Measurements from ENCODE around the gene MMADHC.

The MMADHC gene

DNA sequence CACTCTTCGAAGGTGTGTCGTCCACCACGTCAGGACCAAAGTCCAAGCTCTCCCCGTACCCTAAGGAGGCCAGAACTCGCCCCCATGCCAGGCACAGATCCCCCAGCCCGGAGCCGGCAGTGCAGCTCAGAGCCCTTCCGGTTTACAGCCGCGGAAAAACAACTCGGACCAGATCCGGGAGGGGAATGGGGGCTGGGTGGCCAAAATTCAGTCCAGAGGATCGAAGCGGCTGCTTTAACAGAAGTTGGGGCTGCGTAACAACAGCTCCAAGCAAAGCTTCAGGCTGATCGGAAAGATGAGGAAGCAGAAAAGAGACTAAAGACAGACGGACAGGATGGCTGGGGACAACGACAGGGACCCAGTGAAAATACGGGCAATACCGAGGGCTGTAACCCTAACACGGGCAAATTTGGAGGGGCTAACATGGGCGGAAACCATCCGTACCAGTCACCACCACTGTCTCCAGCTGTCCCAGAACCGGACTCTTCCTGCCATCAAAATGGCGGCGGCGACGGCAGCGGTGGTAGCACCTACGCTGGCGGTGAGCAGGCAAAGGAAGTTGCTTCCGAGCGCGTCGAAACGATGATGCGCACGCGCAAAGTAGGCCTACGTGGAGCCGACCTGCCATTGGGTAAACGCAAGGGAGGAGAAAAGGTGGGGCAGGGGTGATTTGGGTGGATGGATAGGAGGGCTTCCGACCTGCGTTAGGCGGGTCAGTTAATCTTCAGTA lies at the start of gene MMADHC:
TSS of gene MMADHC (minus strand) at position 556 of the 730 bp plus-strand sequence. CDS start 678 bp downstream, outside the sequence.
- DNase-seq (ENCODE audit: low read depth in 2 of 2), result peak; percentile 87 to 88

DNA sequence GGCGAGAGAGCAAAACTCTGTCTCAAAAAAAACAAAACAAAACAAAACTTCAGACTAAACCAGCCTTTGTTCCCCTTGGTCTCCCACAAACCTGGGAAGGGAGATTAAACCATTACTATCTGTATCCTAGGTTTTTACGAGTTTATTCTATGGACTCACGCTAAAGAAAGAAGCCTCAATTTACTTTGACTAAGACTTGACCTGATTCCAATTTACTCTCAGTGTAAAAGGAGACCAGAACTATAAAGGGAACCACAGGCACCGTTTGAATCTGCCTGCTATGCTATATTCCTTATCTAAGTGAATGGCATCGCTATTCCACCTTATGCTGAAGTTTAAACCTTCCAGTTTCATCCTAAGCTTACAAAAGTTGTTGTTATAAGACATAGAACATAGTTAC lies 46.5 kb upstream of the MMADHC start:
- no peak for DNase-seq (ENCODE audit: low read depth in 2 of 2)

DNA sequence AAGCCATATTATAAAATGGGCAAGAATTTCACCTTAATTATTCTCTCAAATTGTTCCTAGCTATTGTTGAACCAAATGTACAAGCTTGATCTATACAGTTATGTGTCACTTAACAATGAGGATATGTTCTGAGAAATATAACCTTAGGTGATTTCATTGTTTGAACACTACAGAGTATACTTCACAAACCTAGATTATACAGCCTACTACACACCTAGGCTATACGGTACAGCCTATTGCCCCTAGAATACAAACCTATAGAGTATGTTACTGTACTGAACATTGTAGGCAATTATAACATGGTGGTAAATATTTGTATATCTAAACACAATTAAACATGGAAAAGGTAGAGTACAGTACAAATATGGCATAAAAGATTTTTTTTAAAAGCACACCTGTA lies 42.9 kb upstream of the MMADHC start:
- DNase-seq (ENCODE audit: low read depth in 2 of 2), result no peak

DNA sequence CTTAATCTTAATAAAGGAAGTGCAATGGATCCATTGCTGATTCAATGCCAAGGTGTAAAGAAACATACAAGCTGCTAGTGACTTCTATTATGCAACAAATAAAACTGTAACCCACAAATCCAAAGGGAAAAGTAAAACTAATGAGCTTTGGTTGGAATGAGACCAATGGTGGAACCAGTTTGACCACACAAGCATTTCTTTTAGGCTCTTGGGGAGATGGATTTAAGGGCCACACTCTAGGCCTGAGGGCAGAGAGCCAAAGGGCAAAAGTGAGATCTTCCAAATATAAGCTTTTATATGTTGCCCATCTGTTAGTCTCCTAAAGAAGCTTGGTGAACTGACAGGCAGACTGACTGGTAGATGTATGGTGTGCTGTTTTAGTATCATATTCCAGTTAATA lies 41.5 kb upstream of the MMADHC start:
- DNase-seq (ENCODE audit: low read depth in 2 of 2), result no peak

DNA sequence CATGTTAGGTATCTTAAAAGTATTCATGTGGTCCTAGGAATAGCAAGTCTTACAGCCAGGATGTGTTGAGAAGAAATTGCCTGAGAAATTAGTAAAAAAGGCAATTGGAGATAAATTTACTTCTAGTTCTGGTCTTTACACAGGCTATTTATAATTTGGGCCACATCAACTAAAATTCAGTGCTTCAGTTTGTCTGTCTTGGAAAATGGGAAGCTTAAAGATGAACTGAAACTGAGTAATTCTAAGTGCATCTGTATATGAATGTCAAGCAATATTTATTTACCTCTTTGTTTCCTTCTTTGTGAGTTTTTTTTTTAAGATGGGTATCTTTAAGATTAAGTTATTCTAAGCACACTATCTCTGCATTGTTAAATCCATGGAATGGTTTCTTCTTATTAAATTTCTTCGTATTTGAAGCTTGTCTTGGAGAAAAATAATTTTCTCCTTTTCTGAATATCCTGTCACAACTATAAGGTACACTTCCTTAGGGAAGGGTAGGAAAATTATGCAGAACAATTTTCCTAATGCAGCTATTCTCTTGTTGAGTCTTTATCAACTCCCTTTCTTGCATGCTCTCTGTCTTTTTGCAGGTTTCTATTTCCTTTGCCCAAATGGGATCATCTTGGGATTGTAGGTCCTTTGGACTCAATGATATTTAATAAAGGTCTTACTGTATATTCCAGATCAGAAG lies 39.7 kb upstream of the MMADHC start:
- DNase-seq (ENCODE audit: low read depth in 2 of 2), result no peak

DNA sequence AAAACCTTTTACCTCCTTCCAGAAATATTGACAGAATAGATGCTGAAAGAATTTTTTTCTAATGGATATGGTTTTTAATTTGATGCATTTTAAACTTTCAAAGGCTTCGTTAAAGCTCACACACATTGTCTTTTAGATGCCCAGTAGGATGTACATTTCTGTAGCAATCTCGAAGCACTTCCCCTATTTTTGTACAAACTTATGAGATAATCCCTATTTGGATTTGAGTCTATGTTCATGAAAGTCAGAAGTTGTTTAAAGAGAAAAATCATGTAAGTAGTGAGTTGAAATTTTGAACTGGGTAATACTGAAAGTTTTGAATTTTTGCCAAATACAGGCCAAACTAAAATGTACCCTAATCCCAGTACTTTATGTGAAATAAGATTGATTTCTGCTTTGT lies 38.1 kb upstream of the MMADHC start:
- no peak for DNase-seq (ENCODE audit: low read depth in 2 of 2)

DNA sequence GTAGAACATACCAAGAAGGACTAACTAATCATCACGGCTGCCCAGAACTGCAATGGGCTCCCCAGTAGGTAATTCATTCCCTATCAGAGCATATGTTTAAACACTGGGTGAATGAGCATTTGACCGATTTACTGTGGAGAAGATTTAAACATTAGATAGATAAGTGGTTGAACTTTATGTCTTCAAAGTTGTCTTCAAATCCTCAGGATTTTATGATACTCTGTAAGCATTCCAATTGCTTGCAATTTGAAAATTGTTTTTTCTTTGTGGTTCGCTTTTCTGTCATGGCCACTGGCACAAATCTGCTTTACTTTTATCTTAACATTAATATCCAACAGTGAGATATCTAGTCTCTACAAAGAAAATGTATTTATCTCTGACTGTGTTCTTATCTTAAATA lies 37.7 kb upstream of the MMADHC start:
- DNase-seq (ENCODE audit: low read depth in 2 of 2), result no peak

DNA sequence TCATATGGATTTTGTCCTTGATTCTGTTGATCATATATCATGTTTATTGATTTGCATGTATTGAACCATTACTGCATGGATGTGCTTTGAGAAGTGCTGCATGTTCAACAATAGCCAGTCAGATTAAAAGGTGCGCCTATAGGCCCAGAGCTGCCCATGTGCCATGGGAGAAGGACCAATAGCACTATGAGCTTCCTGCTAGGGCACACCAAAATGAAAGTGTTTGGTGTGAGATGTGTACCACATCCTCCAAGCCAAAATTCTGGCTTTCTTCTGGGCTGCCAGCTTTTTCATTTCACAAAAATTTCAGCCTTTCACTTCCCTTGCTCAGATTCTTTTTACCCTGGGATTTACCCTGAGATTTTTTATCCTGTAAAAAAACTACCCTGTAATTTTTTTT lies 34.8 kb upstream of the MMADHC start:
- no peak for DNase-seq (ENCODE audit: low read depth in 2 of 2)

DNA sequence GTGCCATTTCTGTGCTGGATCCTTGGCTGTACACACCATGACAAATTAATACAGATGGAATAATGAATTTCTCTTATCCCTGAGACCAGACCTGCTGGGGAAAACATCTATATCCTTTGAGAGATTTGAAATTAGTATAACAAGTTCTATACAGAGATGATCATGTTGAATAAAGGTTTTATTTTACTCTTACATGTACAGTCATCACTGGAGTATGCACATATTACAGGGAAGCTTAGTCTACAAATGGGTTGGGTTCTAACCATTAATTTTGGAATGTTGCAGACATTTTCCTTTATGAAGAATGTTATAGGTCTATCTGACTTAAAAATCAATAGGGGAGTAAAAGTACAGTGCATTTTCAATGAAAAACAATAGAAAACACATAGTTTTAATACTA lies 29.9 kb upstream of the MMADHC start:
- no peak for DNase-seq (ENCODE audit: low read depth in 2 of 2)

DNA sequence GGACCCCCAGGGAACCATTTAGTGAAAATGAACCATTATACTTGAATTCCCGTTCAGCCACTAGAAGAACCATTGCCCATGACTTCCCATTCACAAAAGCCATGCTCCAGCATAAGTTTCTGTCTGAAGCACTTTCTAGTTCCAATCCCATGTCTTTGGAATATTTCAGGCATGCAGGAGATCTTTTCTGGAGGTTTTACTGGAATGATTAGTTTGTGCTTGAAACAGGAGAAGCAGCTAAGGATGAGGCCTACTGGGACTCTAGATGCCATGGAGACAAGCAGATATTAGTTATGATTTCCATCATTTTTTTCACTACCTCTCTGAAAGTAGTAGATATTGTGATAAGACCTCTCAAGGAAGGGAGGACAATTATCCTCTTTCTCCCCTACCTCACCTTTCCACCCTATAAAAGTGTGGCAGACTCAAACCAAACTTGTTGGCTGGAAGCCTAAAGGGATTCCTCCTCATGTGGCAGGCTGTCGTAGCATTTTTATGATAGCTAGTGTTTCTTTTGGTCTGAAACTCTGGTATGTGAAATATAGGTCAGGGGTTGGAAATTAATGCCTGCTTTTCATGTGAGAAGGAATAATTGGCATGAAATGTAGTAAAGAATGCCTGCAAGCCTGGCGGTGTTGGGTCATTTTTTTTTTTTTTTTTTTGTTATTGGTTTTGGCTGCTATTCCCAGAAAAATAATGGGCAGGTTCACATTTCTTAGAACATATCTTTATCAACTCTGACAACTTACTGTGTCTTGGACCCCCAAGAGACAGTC lies 29.3 kb upstream of the MMADHC start:
- no peak for DNase-seq (ENCODE audit: low read depth in 2 of 2)

DNA sequence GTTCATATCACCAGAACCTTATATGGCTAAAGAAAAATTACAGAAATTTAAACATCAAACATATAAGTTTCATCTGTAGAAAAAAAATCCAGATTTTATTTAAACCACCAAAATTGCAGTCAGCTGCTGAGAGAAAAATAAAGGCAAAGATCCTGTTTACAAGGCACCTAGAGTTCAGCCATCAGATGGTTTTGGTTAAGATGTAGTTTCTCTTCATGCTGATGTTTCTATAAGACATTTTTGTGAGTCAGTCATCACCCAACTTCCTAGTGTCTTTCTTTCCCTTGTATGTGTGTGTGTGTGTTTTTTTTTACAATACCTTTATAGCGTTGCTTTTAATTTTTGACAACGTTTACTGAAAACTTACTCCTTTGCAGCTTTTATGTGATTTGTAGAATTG lies 26.1 kb upstream of the MMADHC start:
- no peak for DNase-seq (ENCODE audit: low read depth in 2 of 2)

DNA sequence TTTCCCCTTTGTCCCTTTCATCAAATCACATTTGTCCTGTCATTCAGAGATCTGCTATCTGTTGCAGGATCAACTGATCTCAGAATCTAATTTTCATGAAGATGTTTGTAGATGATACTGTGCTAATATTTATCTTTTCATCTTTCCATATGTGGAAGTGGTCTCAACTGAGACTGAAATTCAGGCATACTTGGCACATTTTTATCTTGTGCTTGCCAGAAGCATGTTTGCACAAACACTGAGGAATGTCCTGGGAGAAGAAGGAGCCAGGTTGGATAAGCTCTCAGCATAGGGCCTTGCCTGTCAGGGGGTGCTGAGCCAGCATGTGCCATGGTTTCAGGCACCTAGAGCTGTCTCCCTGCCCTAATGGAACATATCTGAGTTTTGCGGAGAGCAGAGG lies 24.5 kb upstream of the MMADHC start:
- DNase-seq (ENCODE audit: low read depth in 2 of 2), result no peak

DNA sequence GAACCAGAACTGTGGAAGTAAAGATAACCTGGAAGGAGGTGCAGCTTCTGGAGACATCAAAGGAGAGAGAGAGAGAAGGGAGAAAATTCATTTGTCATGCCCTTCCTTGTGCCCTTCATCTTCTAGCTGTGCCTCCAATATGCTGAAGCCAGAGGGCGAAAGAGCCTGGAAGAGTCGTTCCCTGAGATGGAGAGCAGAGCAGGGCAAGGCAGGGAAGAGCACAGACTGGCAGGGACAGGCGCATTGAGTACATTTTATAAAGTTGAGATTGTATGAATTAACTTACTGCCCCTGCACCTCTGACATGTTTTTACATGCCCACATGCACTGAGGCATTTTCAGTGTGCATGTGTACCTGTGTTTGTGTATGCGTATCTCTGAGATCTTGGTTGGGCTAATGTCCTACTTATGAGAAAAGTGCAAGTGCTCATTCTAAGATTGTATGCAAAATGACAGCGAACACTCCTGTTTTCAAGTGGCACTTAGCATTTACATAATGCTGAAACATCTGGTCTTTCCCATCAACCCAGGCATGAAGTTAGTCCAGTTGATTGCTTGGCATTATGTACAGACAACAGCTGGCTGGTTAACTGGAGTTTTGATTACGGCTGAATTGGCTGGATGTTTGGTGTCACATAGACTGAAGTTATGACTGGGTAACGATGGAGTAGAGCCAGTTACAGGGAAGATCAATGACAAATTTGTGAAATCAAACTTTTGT lies 23.7 kb upstream of the MMADHC start:
- DNase-seq (ENCODE audit: low read depth in 2 of 2), result no peak

DNA sequence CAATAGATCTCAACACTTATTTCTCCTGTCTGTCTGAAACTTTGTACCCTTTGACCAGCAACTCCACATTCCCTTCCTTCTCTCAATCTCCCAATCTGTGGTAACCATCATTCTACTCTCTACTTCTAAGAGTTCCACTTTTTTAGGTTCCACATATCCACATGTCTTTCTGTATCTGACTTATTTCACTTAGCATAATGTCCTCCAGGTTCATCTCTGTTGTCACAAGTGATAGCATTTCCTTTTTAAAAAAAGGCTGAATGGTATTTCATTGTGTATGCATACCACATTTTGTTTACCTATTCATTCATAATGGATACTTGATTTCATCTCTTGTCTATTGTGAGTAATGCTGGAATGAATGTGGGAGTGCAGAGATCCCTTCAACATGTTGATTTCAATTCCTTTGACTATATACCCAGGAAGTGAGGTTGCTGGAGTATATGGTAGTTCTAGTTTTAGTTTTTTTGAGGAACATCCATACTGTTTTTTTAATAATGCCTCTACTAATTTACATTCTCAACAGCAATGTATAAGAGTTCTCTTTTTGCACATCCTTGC lies 18.8 kb upstream of the MMADHC start:
- DNase-seq (ENCODE audit: low read depth in 2 of 2), result no peak

DNA sequence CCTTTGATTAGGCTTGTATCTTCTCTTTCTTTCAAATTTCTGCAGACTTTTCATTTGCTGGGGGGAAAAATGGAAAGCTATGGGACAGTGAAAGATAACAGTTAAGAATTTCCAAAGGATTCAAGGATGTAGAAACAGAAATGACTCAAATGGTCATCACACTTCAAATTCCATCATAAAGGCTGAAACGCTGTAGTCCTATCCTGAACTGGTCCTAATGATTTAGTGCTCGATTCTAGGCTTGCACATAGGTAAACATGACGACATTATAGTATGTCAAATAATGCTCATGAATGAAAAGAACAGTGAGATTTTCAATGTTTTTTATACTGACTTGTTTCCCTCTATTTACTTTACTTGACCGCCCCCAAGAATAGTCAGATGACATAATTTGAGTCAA lies 15.7 kb upstream of the MMADHC start:
- no peak for DNase-seq (ENCODE audit: low read depth in 2 of 2)

DNA sequence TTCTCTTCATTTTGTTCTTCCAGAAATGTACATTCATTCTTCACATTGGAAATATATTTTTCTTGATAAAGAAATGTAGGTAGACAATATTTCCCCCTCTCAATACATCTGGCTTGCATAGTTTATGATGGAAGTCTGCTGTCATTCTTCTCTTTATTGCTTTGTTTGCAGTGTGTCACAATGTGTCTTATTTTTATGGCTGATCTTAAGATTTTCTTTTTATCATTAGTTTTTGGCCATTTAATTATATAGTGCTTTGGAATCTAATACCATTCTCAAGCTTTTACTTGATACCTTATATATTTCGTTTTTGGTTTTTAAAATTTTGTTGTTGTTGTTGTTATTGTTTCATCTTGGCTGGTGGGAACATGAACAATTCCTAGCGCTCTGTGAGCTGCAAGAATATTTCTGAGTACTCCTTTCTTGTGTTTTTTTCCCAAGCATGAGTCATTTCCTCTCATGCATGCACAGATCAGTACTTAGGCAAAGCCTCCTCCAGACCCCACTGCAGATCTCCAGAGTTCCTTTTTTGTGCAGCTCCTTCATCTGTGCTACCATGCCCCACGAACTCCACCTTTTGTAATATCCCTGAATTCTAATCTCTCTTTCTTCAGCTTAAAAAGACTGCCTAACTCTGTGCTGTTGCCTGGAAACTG lies 13.7 kb upstream of the MMADHC start:
- DNase-seq (ENCODE audit: low read depth in 2 of 2), result no peak

DNA sequence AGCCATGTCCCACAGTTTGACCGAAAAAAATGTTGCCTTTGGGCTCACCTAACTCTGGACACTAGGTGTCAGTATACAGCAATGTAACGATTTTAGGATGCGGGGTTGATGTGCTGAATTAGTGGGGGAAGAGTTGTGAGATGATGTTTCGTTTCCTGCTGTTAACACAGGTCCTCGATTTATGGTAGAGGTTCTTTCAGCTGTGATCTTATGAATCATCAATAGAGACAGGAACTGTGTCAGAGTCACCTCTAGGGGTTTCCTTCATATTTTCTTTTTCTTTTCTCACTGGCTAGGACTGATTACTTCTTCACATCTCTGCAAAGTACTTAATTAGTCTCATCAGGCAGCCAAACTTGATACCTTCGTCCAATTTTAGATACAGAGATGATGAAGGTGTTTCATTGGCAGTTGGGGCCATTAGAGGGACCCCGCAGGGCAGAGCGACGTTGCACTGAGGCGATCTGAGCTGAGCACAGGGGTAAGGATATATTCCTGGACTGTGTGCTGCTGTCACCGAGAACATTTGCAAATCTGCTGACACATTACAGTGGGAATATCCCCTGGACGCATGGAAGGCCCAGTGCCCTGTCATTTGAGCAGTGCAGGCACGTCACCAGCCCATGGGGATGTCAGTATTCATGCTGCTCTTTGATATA lies 10.2 kb upstream of the MMADHC start:
- DNase-seq (ENCODE audit: low read depth in 2 of 2), result peak; percentile 16 to 46

DNA sequence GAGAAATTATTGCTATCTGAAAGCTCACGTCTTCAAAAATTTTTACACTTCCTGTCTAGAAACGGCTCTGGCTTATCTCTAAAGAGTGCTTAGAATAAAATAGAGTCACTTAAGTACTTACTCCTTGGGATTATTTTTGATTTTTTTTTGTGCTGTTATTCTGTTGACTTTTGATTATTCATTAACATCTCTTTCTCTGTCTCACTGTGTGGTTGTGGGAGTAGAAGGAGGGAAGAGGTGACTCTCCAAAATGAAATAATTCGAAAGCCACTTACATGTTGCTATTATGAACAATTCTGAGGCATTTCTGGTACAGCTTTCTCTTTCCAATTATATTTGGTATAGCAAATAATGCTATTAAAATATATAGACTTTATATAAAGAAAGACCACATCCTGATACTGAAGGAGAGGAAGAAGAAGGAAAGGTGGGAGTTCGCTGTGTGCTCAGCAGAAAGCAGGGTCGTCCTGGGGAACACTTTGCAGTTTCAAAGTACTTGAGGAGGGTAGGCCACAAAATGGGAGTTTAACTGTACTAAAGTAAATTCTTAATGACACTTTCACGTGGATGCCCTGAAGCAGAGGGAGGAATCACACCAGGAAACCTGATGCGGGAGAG lies 9.6 kb upstream of the MMADHC start:
- no peak for DNase-seq (ENCODE audit: low read depth in 2 of 2)

DNA sequence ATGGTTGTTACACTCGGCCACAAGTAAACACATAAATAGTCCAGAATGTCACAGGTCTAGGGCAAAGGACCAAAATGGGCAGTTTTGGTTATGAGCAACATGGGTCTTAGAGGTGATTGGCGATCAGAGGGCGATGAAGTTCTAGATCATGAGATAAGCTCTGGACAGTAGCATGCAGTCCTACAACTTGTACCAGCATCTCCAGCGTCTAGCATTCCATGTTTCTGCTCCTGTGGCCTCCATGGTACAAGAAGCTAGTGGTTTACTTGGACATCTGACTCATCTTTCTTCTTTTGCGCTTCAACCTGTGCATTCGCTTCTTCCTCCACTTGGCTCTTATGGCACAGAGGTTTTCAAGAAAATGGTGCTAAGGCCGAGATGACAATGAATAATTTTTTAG lies 8.9 kb upstream of the MMADHC start:
- no peak for DNase-seq (ENCODE audit: low read depth in 2 of 2)

Data from activated CD4-positive, alpha-beta T cell treated with anti-CD3 and anti-CD28 coated beads for 24 hours (primary cell).